GM23338 (cell line): ENCODE data around the gene PPP6R3.

Experiments
- CTCF ChIP-seq, 2 experiments: fragments of 200-600 bp in 1 of 2; sonication (generic) in 1 of 2; conservative IDR thresholded peaks; 2 replicates each; pipeline versions ENCODE4 v1.5.1 to v1.6.1; 2016 to 2017; ENCODE audit warnings: antibody characterized with exemption in 2 of 2, low read depth in 2 of 2, mild to moderate bottlenecking in 2 of 2, moderate library complexity in 1 of 2
- EZH2phosphoT487 ChIP-seq: fragments of 200-600 bp; sonication (generic); IDR thresholded peaks from one replicate; pipeline ENCODE4 v1.8.1; 2018; ENCODE audit warnings: antibody characterized with exemption; ENCODE audit not compliant: unreplicated experiment
- JUNB ChIP-seq: IDR thresholded peaks from one replicate; pipeline ENCODE4 v1.6.1; 2016; ENCODE audit warnings: antibody characterized with exemption; ENCODE audit not compliant: unreplicated experiment

- no peak for TF ChIP-seq CTCF (conservative IDR thresholded peaks at IDR 0.05; ENCODE audit: low read depth in 2 of 2)
- no peak for TF ChIP-seq EZH2phosphoT487
- no peak for TF ChIP-seq JUNB
Measured at GRCh38 chr11:68649851-68650555, 189.5 kb downstream of the PPP6R3 start.
